AML-193 (cell line): ENCODE measurements around the gene TBX6.
A peak's percentile ranks its signal among the peaks of the same experiment; 100 is the strongest.
"Not testable (repeated sequence)": the region's sequence is repeated elsewhere in the genome, so short reads cannot be mapped to it uniquely, and the experiment has no call there.

Source experiments
- DNase-seq, 2 experiments: peaks; one replicate each; lab custom pipeline; 2025; lab: John Stamatoyannopoulos, UW

TBX6 gene, protein sequence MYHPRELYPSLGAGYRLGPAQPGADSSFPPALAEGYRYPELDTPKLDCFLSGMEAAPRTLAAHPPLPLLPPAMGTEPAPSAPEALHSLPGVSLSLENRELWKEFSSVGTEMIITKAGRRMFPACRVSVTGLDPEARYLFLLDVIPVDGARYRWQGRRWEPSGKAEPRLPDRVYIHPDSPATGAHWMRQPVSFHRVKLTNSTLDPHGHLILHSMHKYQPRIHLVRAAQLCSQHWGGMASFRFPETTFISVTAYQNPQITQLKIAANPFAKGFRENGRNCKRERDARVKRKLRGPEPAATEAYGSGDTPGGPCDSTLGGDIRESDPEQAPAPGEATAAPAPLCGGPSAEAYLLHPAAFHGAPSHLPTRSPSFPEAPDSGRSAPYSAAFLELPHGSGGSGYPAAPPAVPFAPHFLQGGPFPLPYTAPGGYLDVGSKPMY

DNA sequence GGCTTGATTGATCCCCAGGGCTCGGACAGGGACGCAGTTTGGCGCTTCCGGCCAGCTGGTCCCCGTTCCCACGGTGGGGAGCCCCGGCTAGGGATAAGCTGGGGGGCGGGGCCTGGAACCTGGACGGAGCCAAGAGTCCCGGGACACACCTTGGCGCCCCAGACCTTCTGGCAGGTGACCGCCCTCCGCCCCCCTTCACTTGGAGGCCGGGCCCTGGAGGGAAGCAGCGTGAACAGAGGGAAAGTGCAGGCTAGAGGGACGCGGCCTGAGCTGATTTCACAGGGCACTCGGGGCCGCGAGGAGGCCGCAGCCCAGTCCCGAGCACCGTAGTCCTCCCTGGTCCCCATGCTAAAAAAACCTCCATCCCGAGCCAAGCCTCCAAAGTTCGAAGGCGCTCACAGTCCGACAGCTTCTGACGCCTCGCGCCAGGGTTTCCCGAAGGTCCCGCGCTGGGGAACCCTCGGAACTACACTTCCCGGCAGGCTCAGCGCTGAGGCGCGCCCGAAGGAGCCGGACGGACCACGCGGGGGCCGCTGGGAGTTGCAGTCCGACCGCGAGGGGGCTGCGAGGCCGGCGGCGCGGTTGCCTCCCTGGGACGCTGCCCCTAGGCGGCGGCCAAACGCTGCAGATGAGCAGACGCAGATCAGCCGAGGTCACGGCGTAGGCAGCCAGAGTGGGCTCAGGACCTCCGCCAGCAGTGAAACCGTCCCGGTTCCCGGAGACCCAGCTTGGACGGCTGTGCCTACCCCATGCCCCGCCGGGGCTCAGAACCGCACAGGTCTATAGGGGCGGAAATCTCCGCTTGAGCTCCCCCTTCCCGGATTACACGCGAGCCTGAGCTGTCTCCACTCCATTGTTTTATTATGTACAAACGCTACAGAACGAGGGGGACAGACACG lies at the start of gene TBX6:
TBX6 (minus strand) TSS at position 451 of the 899 bp plus-strand sequence. CDS start 731 bp downstream, outside the sequence.
- DNase-seq = peak; percentile 88 to 94

DNA sequence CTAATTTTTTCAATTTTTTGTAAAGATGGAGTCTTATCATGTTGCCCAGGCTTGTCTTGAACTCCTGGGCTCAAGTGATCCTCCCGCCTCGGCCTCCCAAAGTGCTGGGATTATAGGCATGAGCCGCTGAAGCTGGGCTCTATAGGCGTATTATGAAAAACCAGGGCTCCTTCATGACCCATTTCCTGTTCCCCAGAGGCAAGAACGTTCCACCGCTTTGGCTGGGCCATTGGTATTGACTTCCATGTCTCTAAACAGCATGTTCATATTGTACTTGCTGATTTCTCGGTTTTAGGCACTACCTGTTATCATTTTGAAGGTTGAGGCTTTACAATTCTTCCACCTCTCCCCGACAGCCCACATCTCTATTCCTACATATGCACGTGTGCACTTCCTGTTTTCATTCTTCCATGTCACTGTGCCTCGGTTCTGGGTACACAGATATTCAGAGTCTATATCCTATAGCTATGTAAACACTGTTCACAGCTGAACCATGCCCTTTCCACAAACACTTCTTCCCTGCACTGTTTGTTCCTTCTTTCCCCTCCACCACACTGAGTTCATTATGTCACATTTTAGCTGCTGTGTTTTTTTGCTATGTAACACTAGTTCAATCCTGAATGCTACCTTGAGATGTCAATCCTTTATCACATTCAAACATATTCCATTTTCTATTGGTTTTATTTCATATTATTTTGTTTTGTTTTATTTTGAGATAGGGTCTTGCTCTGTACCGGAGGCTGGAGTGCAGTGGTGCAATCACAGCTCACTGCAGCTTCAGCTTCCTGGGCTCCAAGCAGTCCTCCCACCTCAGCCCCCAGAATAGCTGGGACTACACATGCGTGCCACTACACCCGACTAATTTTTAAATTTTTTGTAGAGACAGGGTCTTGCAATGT lies 48.1 kb upstream of the TBX6 start:
- DNase-seq = no peak

DNA sequence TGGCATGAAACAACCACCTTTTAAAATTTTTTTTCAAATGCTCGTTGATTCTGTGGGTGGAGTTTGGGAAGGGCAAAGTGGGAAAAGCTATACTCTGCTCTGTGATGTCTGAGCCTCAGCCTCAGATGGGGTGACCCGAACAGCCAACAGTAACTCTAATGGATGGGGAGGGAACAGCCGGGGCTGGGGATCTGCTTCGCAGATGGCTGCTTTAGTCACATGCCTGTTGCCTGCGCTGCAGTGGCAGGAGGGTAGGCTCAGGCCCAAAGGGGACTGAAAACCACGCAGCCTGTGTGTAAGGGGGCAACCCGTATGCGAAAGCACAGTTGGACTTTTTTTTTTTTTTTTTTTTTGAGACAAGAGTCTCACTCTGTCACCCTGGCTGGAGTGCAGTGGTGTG lies 46.2 kb upstream of the TBX6 start:
- DNase-seq = no peak

DNA sequence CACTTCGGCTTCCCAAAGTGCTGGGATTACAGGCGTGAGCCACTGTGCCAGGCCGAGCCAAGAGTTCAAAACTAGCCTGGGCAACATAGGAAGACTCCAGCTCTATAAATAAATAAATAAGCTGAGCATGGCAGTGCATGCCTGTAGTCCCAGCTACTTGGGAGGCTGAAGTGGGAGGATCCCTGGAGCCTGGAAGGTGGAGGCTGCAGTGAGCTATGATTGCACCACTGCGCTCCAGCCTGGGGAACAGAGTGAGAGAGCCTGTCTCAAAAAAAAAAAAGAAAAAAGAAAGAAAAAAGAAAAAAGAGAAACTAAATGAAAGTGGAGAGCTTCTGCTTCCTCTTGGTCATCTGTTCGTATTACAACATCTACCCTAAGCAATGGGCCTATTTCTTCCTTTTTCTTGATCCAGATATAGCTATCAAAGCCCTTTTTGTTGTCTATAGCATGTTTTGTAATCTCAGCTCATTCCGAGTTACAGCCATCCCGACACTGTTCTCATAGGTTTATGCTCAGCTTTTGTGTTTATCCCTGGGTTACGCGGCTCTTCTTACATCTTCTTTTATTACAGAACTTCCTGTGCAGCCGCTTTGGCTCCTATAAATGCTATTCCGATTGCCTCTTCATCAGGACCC lies 45.4 kb upstream of the TBX6 start:
- DNase-seq = peak; percentile 79 to 80

DNA sequence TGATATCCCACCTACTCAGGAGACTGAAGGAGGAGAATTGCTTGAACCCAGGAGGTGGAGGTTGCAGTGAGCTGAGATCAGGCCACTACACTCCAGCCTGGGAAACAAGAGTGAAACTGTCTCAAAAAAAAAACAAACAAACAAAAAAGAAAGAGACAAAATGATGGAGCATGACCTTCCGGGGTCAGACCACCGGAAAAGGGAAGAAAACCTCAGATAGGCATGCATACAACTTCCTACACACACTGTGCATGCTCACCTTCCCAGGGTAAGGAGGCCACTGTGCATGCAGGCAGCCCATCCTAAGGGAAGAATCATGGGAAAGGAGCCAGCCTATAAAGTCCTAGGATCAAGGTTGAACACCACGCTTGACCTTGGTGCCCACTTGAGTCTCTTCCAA lies 40.9 kb upstream of the TBX6 start:
- DNase-seq = no peak

DNA sequence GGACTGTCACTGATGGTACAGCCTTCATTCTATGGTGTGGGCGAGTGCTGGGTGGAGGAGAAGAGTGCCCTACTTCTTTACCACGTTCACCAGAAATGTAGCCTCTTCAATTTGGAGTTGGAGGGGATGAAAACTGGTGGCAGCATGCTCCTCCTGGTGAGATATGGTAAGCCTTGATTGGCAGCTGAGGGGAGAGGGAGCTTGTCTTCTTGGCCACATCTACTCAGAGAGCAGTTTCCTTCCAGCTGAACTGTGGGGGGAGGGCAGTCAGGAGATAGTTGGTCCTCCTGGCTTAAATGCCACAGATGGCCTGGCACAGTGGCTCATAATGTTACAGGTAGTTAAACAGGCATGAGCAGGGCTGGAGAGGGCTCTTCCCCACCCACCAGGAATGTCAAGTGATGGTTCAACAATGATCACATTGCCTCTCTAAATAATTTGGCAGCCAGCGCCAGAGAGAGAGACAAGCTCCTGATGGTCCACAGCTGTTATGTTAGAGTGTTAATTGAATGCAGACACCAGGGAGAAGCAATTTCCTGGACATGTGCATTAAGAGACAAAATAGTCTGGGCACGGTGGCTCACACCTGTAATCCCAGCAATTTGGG lies 40.2 kb upstream of the TBX6 start:
- DNase-seq = no peak

DNA sequence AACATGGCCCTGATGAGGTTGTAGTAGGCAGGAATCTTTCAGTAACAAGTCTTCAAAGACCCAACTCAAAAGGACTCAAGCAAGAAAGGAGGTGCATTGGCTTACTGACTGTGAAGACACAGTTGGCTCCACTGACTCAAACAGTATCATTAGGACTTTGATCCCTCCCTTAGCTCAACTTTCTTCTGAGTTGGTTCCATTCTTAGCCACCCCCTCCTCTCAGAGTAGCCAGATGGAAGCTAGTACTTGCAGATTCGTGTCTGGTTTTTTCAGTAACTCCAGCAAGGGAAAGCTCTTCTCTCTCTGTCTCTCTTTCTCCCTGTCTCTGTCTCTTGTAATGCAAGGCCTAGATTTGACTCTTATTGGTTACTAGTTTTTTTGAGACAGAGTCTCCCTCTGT lies 36.3 kb upstream of the TBX6 start:
- DNase-seq = no peak

DNA sequence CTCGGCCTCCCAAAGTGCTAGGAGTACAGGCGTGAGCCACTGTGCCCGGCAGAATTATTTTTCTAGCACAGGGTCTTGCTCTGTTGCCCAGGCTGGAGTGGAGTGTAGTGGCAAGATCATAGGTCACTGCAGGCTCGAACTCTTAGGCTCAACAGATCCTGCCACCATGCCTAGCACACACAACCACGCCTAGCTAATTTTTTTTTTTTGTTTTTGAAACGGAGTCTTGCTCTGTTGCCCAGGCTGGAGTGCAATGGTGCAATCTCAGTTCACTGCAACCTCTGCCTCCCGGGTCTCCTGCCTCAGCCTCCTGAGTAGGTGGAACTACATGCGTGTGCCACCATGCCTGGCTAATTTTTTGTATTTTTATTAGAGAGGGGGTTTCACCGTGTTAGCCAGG lies 34.0 kb upstream of the TBX6 start:
- DNase-seq = not testable (repeated sequence)

DNA sequence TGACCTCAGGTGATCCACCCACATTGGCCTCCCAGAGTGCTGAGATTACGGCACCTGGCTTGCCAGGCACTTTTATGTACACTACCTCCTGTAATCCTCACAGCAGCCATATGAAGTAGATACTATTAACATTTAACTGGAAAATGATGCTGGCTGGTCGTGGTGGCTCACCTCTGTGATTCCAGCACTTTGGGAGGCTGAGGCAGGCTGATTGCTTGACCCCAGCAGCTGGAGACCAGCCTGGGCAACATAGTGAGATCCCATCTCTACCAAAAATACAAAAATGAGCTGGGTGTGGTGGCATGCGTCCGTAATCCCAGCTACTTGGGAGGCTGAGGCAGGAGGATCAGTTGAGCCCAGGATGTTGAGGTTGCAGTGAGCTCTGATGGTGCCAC lies 33.3 kb upstream of the TBX6 start:
- no peak for DNase-seq

DNA sequence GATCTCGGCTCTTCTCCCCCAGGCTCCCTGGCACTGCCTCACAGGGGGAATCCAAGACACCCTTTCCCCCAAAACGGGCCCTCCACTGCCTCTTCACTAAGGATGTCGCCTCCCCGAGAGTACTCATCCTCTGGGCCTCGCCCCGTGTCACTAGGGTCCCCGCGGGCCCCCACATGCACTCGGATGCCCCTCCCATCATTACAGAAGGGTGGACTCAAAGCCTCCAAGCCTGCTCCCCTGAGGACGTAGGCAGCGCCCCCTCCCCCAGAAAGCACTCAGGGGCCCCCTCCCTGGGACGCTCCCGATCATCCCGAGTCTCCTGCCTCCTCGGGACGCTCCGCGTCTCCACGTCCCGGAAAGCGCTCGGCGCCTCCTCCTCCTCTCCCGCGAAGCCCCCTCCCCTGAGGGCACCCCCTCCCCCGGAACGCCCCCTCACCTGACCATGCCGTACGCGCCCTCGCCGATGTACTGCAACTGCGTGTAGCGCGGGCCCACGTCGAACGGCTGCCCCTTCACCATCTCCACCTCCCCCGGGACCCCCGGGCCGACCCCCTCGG lies 31.0 kb upstream of the TBX6 start:
- no peak for DNase-seq

DNA sequence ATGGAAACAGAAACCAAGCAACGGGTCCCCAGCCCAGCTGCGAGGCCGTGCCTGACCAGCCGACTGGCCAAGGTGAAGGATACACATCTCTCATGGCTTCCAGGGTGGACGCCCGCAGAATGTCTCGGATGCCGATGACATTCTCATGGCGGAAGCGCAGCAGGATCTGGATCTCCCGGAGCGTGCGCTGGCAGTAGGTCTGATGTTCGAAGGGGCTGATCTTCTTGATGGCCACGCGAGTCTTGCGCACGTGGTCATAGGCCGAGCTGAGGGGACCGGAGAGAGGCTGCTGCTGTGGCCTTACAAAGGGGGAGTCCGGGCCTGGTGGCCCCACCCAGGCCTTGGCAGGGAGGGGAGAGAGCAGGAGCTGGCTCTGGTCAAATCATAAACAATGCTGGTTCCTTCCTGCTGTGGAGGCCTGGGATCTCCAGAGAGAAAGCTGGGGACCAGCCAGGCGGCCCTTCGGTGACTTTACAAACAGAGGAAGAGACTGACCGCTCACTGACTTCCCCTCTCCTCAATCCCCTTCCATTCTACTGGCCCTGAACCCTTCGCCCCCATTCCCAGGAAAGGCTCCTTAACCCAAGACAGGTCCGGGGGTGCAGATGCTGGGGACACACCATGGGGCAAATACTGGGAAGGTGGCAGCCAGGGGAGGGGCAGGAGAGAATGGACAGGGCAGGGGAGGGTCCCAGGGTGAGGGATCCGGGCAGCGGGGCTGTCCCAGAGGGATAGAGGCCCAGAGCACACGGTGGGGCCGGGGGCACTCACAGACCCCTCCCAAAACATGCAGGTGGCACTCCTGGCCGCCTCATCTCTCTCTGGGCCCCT lies 30.2 kb upstream of the TBX6 start:
- DNase-seq = no peak

DNA sequence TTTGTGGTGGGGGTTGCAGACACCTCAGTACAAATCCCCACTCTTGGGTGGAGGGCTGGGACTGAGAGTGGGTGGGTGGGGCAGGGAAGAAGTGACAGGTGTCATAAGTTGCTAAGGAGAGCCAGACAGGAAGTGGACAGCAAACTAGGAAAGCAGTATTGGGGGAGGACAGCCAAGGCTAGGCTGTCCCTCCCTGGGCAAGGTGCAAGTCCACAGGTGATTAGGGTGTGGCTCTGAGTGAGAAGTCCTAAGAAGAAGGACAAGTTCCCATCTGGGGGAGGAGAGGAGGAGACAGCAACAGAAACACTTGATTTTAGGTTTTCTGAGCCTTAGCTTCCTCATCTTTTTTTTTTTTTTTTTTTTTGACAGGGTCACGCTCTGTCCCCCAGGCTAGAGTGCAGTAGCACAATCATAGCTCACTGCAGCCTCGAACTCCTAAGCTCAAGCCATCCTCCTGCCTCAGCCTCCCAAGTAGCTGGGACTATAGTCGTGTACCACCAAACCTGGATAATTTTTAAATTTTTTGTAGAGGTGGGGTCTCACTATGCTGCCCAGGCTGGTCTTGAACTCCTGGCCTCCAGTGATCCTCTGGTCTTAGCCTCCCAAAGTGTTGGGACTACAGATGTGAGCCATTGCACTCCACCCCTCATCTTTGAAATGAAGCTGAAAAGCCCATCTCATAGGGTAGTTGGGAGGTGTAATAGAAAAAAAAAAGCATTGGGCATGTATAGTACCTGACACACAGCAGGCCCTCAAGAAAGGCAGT lies 28.8 kb upstream of the TBX6 start:
- no peak for DNase-seq

DNA sequence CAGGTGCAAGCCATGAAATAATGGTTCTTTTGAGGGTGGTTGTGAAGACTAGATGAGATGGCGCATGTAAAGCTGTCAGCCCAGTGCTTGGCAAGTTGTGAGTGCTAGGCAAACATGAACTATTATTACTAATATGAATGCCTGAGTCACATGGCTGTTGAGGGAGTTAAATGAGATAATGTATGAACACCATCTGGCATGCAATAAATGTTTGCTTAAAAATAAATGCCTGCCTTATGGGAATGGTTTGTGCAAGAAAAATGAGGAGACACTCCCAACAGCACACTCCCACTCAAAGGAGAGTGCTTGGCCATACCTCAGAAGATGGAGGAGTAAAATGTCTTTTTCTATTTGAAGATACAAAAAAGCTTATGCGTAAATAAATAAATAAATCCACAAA lies 27.7 kb upstream of the TBX6 start:
- DNase-seq = no peak

DNA sequence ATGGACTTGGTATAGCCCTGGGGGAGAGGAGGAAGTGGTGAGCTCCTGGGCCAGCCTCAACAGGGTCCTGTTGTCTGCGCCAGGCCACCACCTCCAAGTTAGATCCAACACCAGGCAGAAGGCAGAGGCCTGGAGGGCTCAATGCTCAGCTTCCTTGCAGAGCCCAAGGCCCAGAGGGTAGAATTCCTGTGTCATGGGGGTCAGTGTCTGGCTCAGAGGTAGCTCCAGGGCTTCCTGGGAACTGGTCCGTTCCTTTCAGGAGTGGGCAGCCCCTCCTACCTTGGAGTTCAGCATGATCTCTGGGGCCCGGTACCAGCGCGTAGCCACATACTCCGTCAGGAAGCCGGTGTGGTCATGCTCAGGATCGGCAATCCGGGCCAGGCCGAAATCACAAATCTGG lies 26.0 kb upstream of the TBX6 start:
- DNase-seq = no peak

DNA sequence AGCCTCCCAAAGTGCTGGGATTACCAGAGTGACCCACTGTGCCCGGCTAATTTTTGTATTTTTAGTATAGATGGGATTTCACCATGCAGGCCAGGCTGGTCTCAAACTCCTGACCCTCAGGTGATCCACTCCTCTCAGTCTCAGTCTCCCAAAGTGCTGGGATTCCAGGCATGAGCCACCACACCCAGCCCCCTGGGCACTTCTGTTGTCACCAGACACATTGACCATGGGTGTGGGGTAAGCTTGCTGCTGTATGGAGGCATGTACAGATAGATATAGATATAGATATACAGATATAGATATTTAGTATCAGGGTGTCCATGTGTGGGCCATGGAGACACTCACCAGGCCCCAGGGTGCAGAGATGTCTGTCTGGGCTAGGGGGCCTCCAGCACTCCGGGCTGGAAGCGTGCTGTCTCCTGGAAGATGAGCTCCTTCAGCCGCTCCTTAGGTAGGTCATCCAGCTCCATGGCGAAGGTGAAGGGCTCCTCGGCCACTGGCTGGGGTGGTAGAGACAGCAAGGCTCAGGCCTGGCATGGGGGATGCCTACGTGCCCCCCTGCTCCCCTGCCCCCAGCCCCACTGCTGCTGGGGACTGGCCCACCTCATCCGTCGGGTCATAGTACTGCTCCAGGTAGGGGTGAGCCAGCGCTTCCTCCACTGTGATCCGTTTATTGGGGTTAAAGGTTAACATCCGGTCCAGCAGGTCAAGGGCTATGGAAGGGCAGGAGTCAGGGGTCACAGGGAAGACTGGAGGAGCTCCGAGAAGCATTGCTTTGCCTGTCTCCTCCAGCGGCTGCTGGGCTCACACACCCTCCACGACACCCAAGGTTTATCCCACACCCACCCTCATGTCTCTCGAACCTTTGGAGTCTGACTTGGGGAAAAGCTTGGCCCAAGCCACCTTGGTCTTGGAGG lies 24.8 kb upstream of the TBX6 start:
- no peak for DNase-seq

DNA sequence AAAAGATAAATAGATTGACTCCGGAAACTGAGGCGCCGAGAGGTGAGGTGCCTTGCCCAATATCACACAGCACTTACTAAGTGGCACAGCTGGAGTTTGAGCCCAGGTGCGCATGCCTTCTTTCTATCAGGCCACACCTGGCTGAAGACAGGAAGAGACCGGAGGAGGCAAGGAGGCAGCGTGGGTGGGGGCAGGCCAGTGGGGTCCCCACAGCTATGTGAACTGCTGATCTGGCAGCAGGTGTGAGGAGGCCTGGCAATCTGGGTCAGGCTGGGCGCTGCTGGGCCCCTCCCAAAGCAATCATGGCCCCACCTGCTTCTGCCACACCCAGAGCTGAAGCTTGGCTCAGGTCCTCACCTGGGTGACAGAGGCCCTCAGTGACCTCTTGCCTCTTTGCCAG lies 23.5 kb upstream of the TBX6 start:
- no peak for DNase-seq

DNA sequence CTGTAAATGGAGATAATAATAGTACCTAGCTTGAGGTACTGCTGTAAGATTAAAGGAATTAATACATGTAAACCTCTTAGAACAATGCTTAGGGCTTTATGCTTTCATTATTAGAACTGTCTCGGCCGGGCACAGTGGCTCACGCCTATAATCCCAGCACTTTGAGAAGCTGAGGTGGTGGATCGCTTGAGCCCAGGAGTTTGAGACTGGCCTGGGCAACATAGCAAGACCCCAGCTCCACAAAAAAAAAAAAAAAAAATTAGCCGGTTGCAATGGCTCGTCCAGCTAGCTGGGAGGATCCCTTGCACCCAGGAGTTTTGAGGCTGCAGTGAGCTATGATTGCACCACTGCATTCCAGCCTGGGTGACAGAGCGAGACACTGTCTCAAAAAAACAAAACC lies 23.1 kb upstream of the TBX6 start:
- DNase-seq = not testable (repeated sequence)

DNA sequence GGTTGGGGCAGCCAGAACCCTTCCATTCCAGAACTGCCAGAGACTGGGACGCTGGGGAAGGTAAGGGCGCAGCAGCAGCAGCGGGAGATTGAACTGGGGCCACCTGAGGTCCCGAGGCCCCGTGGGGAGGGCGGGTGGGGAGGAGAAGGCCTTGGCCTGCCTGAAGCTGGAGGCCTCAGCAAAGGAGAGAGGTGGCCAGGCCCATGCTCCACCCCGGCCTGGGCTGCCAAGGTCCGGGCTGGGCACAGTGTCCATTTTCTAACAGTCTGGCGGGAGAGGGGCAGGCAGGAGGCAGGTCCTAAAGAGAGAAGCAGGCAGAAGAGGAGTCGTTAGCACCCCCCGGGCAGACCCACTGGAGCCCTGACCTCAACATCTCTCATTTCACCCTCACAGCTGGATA lies 22.7 kb upstream of the TBX6 start:
- DNase-seq = no peak
